Keratinocyte (primary cell): ENCODE results near the gene VSTM1. TPM values are rescaled to one million over a fixed set of nuclear protein-coding genes. Genes with fewer than 3 reads are reported as not detected.

Experiments
- DNase-seq: peaks from one replicate; pipeline ENCODE4 v3.0.0-alpha.2; 2011; ENCODE audit warnings: low read depth, missing footprints, low spot score
- FAIRE-seq: peaks from 2 replicates; lab custom pipeline; 2011; peaks lifted over from hg19 to GRCh38; lab: Jason Lieb, UNC
- H2AFZ ChIP-seq: 2 replicates; pipeline ENCODE4 v1.6.0; 2012; ENCODE audit warnings: low read length, control low read depth, inconsistent platforms; ENCODE audit not compliant: control insufficient read depth
- H3K27ac ChIP-seq: 2 replicates; pipeline ENCODE4 v1.5.1; 2011; ENCODE audit warnings: low read length; ENCODE audit not compliant: control insufficient read depth, insufficient read depth
- H3K27me3 ChIP-seq: 3 replicates; pipeline ENCODE4 v1.6.0; 2011; ENCODE audit warnings: low read length; ENCODE audit not compliant: control insufficient read depth, insufficient read depth; ENCODE audit errors: extremely low read depth
- H3K36me3 ChIP-seq, 2 experiments: 2 replicates in 1 of 2; 3 replicates in 1 of 2; pipeline ENCODE4 v1.5.1; 2011; ENCODE audit warnings: low read length in 2 of 2, mild to moderate bottlenecking in 1 of 2; ENCODE audit not compliant: control insufficient read depth in 2 of 2, insufficient read depth in 2 of 2; ENCODE audit errors: extremely low read depth in 1 of 2
- H3K4me1 ChIP-seq: 3 replicates; pipeline ENCODE4 v1.5.1; 2011; ENCODE audit warnings: low read length; ENCODE audit not compliant: control insufficient read depth, insufficient read depth; ENCODE audit errors: extremely low read depth
- H3K4me2 ChIP-seq: 3 replicates; pipeline ENCODE4 v1.6.0; 2011; ENCODE audit warnings: low read depth, low read length; ENCODE audit not compliant: control insufficient read depth, insufficient read depth; ENCODE audit errors: extremely low read depth
- H3K4me3 ChIP-seq, 3 experiments: fragments of 200-600 bp in 1 of 3; sonication (generic) in 1 of 3; 2 replicates in 2 of 3; 3 replicates in 1 of 3; pipeline ENCODE4 v1.5.1; 2011 to 2016; ENCODE audit warnings: low read length in 3 of 3, mild to moderate bottlenecking in 3 of 3, control low read depth in 2 of 3, inconsistent platforms in 1 of 3, low read depth in 1 of 3, mixed read lengths in 1 of 3, mixed run types in 1 of 3, moderate library complexity in 1 of 3; ENCODE audit not compliant: control insufficient read depth in 2 of 3, insufficient read depth in 2 of 3; ENCODE audit errors: extremely low read depth in 1 of 3
- H3K79me2 ChIP-seq: 2 replicates; pipeline ENCODE4 v1.6.0; 2012; ENCODE audit warnings: low read length; ENCODE audit not compliant: control insufficient read depth, insufficient read depth
- H3K9ac ChIP-seq: 3 replicates; pipeline ENCODE4 v1.6.0; 2011; ENCODE audit warnings: low read length; ENCODE audit not compliant: control insufficient read depth, insufficient read depth; ENCODE audit errors: extremely low read depth
- H3K9me1 ChIP-seq: 3 replicates; pipeline ENCODE4 v1.6.0; 2011; ENCODE audit warnings: low read length; ENCODE audit not compliant: control insufficient read depth, insufficient read depth; ENCODE audit errors: extremely low read depth
- H3K9me3 ChIP-seq: 2 replicates; pipeline ENCODE4 v1.5.1; 2012; ENCODE audit warnings: low read depth, low read length; ENCODE audit not compliant: control insufficient read depth
- H4K20me1 ChIP-seq: 3 replicates; pipeline ENCODE4 v1.6.0; 2011; ENCODE audit warnings: low read length; ENCODE audit not compliant: control insufficient read depth, insufficient read depth; ENCODE audit errors: extremely low read depth
- CTCF ChIP-seq, 3 experiments: IDR thresholded peaks in 1 of 3; conservative IDR thresholded peaks in 1 of 3; optimal IDR thresholded peaks in 1 of 3; 2 replicates in 2 of 3; 3 replicates in 1 of 3; pipeline versions ENCODE3 to v1.5.1; 2011; ENCODE audit warnings: low read length in 3 of 3, mild to moderate bottlenecking in 3 of 3, moderate library complexity in 2 of 3, control low read depth in 1 of 3, inconsistent platforms in 1 of 3; ENCODE audit not compliant: insufficient read depth in 2 of 3; ENCODE audit errors: extremely low read depth in 1 of 3
- EZH2 ChIP-seq: IDR thresholded peaks from one replicate; pipeline ENCODE4 v1.6.1; 2012; ENCODE audit warnings: inconsistent platforms, mild to moderate bottlenecking, low read length, moderate library complexity
- dilution Hi-C: fragments of 300-500 bp; cut with MboI; formaldehyde crosslinking; loops from one replicate; pipeline ENCODE4 v1.7.0; 2020; ENCODE audit warnings: low sequenced_read_pairs; ENCODE audit not compliant: extremely low pct_ligation_motif_present
- polyA plus RNA-seq, 5 experiments: library from polyadenylated mRNA; depleted of rRNA in 3 of 5; stranded (reverse) in 3 of 5; stranded (forward) in 1 of 5; unstranded in 1 of 5; fragments of >200 nt; gene quantifications; 1 replicate in 1 of 5; 2 replicates in 3 of 5; 3 replicates in 1 of 5; pipeline versions ENCODE4 v1.2.1 to v1.2.3, GENCODE V29; 2011 to 2012; ENCODE audit warnings: missing spikeins in 2 of 5, low read depth in 1 of 5, low replicate concordance in 1 of 5

The VSTM1 gene
- polyA plus RNA-seq, 1 donor (not counting 4 experiments of a cell fraction or from before 2014, with no cell fraction given), result not detected

- dilution Hi-C loops, result no loop called here
- DNase-seq (no peak), FAIRE-seq (no peak)
- H3K27ac ChIP-seq, result no peak overlapping the region
- no peaks in the 10 kb centered on the region for H3K9me3 ChIP-seq
- no peaks in the 10 kb centered on the region for H4K20me1 ChIP-seq
- no peak overlapping the region for H3K4me3 ChIP-seq
- no peaks in the 10 kb centered on the region for H3K9me1 ChIP-seq
- H3K27me3 ChIP-seq, result no peaks in the 10 kb centered on the region
- H2AFZ ChIP-seq, result no peak overlapping the region
- no peak overlapping the region for H3K4me2 ChIP-seq
- H3K9ac ChIP-seq, result no peak overlapping the region
- peaks cover 16% of the 10 kb centered on the region for H3K79me2 ChIP-seq
- no peaks in the 10 kb centered on the region for H3K36me3 ChIP-seq
- peaks cover 12% of the 10 kb centered on the region for H3K4me1 ChIP-seq
- no peak for TF ChIP-seq EZH2
- no peak for TF ChIP-seq CTCF (optimal IDR thresholded peaks at IDR 0.05 in 1 of 3, IDR thresholded peaks at IDR 0.05 in 1 of 3, conservative IDR thresholded peaks at IDR 0.05 in 1 of 3; ENCODE audit: extremely low read depth in 1 of 3, insufficient read depth in 2 of 3, low read length in 3 of 3)
Measured at GRCh38 chr19:54099190-54099902, 35.6 kb upstream of the VSTM1 start.

- Histone ChIP-seq H3K27me3 (no peaks in the 10 kb centered on the region), H3K27ac (no peak overlapping the region), H3K9ac (peak overlapping the region; percentile 66), H3K36me3 (no peaks in the 10 kb centered on the region), H3K4me1 (peaks cover 7% of the 10 kb centered on the region), H3K4me3 (peak overlapping the region; percentile 36 to 64 (median 36)), H2AFZ (peak overlapping the region; percentile 92), H3K4me2 (peak overlapping the region; percentile 82), H3K79me2 (no peaks in the 10 kb centered on the region), H3K9me3 (no peaks in the 10 kb centered on the region), H3K9me1 (no peaks in the 10 kb centered on the region), H4K20me1 (no peaks in the 10 kb centered on the region)
- peak; percentile 30 to 53 (median 41) for TF ChIP-seq CTCF (optimal IDR thresholded peaks at IDR 0.05 in 1 of 3, IDR thresholded peaks at IDR 0.05 in 1 of 3, conservative IDR thresholded peaks at IDR 0.05 in 1 of 3; ENCODE audit: extremely low read depth in 1 of 3, insufficient read depth in 2 of 3, low read length in 3 of 3)
- no peak for TF ChIP-seq EZH2
- dilution Hi-C loops, result no loop called here
- DNase-seq (no peak), FAIRE-seq (no peak)
Measured at GRCh38 chr19:54096617-54097106, 33.0 kb upstream of the VSTM1 start.
